Breast epithelium (tissue), 4 donors: Measurements from ENCODE around the gene APMAP. TPM values are rescaled to one million over a fixed set of nuclear protein-coding genes. Genes with fewer than 3 reads are reported as not detected.

Experiments used
- DNase-seq, 2 donors: peaks; one replicate each; pipeline ENCODE4 v3.0.0-alpha.2; 2019; ENCODE audit warnings: low spot score in 2 of 2
- H3K27ac ChIP-seq, 2 donors: fragments of 200-600 bp; sonication (generic) in 1 of 2; one replicate each; pipeline ENCODE4 v1.5.1; 2016 to 2019; ENCODE audit warnings: mild to moderate bottlenecking in 1 of 2
- H3K27me3 ChIP-seq, 2 donors: fragments of 200-600 bp; sonication (generic) in 1 of 2; one replicate each; pipeline versions ENCODE4 v1.5.1 to v1.6.0; 2017 to 2019; ENCODE audit warnings: control low read depth in 1 of 2, mild to moderate bottlenecking in 1 of 2
- H3K36me3 ChIP-seq: fragments of 200-600 bp; one replicate; pipeline ENCODE4 v1.5.1; 2019
- H3K4me1 ChIP-seq, 2 donors: fragments of 200-600 bp; sonication (generic); one replicate each; pipeline ENCODE4 v1.5.1; 2016 to 2019; ENCODE audit warnings: control low read depth in 1 of 2
- H3K4me3 ChIP-seq, 3 donors: fragments of 200-600 bp; sonication (generic); 1 replicate in 2 of 3; 2 replicates in 1 of 3; pipeline ENCODE4 v1.5.1; 2016 to 2019; ENCODE audit warnings: mild to moderate bottlenecking in 3 of 3, moderate library complexity in 2 of 3
- H3K9me3 ChIP-seq, 2 donors: fragments of 200-600 bp; sonication (generic) in 1 of 2; one replicate each; pipeline ENCODE4 v1.5.1; 2016 to 2019; ENCODE audit warnings: control low read depth in 1 of 2
- CTCF ChIP-seq, 3 donors: fragments of 450-650 bp; IDR thresholded peaks; one replicate each; pipeline ENCODE4 v1.5.1; 2016 to 2017; ENCODE audit warnings: antibody characterized with exemption in 3 of 3, mild to moderate bottlenecking in 3 of 3, moderate library complexity in 3 of 3
- POLR2A ChIP-seq: fragments of 450-650 bp; IDR thresholded peaks from one replicate; pipeline ENCODE4 v1.6.1; 2016; ENCODE audit warnings: antibody characterized with exemption, mild to moderate bottlenecking, moderate library complexity
- POLR2AphosphoS5 ChIP-seq, 3 donors: sonication (generic); formaldehyde crosslinking; IDR thresholded peaks; one replicate each; pipeline ENCODE4 v1.6.1; 2017; ENCODE audit warnings: antibody characterized with exemption in 3 of 3
- intact Hi-C: fragments of 100-400 bp; cut with DNase I; formaldehyde crosslinking; loops from one replicate; pipeline ENCODE4 v1.15.1; 2023; ENCODE audit warnings: low total_unique reads
- total RNA-seq, 3 donors: library from RNA; depleted of rRNA; stranded (reverse); fragments of >200 nt; gene quantifications; one replicate each; pipeline ENCODE4 v1.1.0, GENCODE V29; 2016

Gene APMAP
- total RNA-seq, 3 donors from 2014 or later, result 83.2 to 184 (median 101) TPM

GRCh38 chr20:25030649-25031207 lies 38.2 kb upstream of the APMAP start:
- no peak for DNase-seq
- intact Hi-C loops, result no loop called here
- H3K27ac ChIP-seq, result no peak overlapping the region

GRCh38 chr20:25030007-25030648 lies 37.6 kb upstream of the APMAP start:
- Histone ChIP-seq H3K27ac (no peak overlapping the region), H3K4me1 (peaks cover 4 to 8% of the 10 kb centered on the region in 2 donors)
- intact Hi-C loops, result no loop called here

More at GRCh38 chr20:25030649-25031207, 38.2 kb upstream of the APMAP start:
- H3K4me3 ChIP-seq, result no peak overlapping the region
- no peaks in the 10 kb centered on the region for H3K36me3 ChIP-seq
- H3K4me1 ChIP-seq, result peaks cover 4 to 8% of the 10 kb centered on the region in 2 donors
- H3K9me3 ChIP-seq, result no peaks in the 10 kb centered on the region
- TF ChIP-seq POLR2A (no peak), POLR2AphosphoS5 (IDR thresholded peaks at IDR 0.05) (no peak), CTCF (IDR thresholded peaks at IDR 0.05) (no peak)
- H3K27me3 ChIP-seq, result no peaks in the 10 kb centered on the region

GRCh38 chr20:25025986-25026605 lies 33.5 kb upstream of the APMAP start:
- peak in 1 of 2 donors; percentile 6 for DNase-seq
- H3K4me3 ChIP-seq, result no peak overlapping the region

More at GRCh38 chr20:25030007-25030648, 37.6 kb upstream of the APMAP start:
- Histone ChIP-seq H3K9me3 (no peaks in the 10 kb centered on the region), H3K27me3 (no peaks in the 10 kb centered on the region), H3K4me3 (no peak overlapping the region), H3K36me3 (no peaks in the 10 kb centered on the region)
- no peak for DNase-seq
- TF ChIP-seq POLR2A (no peak), CTCF (IDR thresholded peaks at IDR 0.05) (no peak), POLR2AphosphoS5 (IDR thresholded peaks at IDR 0.05) (no peak)

GRCh38 chr20:25025091-25025861 lies 32.7 kb upstream of the APMAP start:
- TF ChIP-seq POLR2AphosphoS5 (IDR thresholded peaks at IDR 0.05) (no peak), CTCF (IDR thresholded peaks at IDR 0.05) (no peak), POLR2A (no peak)
- H3K27ac ChIP-seq, result no peak overlapping the region
- no peaks in the 10 kb centered on the region for H3K27me3 ChIP-seq
- intact Hi-C loops, result no loop called here
- no peaks in the 10 kb centered on the region for H3K9me3 ChIP-seq
- no peaks in the 10 kb centered on the region for H3K4me1 ChIP-seq
- H3K36me3 ChIP-seq, result no peaks in the 10 kb centered on the region
- H3K4me3 ChIP-seq, result no peak overlapping the region
- DNase-seq, result peak in 1 of 2 donors; percentile 19

More at GRCh38 chr20:25025986-25026605, 33.5 kb upstream of the APMAP start:
- Histone ChIP-seq H3K27me3 (no peaks in the 10 kb centered on the region), H3K36me3 (no peaks in the 10 kb centered on the region), H3K27ac (no peak overlapping the region), H3K9me3 (no peaks in the 10 kb centered on the region), H3K4me1 (no peaks in the 10 kb centered on the region)
- intact Hi-C loops, result no loop called here
- TF ChIP-seq CTCF (IDR thresholded peaks at IDR 0.05) (no peak), POLR2AphosphoS5 (IDR thresholded peaks at IDR 0.05) (no peak), POLR2A (no peak)
